NCI-H146 (cell line): ENCODE data around the gene UGT1A9.
"Not testable (repeated sequence)": the region's sequence is repeated elsewhere in the genome, so short reads cannot be mapped to it uniquely, and the experiment has no call there.

Source experiments
- DNase-seq: peaks from one replicate; lab custom pipeline; 2025; lab: John Stamatoyannopoulos, UW

The UGT1A9 gene

DNA sequence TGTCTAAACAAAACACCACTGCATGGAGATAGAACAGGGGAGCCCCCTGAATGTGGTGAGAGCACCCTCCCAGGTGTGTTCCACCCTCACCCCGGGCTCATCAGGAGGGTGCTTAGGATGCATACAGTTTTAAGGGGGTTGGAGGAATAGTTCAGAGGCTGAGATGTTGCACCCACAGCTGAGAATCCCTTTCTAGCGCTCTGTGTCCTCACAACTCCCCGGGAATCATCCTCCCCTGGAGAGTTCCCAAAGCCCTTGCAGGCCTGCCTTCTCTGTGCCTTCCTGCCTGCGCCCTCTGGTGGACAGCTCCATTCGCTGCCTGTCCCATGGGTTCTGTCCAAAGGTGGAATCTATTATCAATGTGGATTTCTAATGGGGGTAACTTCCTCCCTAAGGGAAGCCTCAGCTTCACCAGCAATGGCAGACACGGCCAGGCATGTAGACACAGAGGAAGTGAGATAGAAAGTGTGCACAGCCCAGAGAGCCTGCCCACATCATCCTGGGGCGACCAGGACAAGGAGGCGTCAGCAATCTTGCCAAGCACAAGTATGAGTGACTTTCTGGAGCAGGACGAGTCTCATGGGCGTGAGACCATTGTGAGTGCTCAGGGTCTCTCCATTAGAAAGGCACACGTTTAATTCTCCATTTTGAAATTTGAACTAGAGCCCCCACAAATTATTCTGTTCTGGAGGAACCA, 39.8 kb downstream of the UGT1A9 start:
- DNase-seq, result peak; percentile 31

DNA sequence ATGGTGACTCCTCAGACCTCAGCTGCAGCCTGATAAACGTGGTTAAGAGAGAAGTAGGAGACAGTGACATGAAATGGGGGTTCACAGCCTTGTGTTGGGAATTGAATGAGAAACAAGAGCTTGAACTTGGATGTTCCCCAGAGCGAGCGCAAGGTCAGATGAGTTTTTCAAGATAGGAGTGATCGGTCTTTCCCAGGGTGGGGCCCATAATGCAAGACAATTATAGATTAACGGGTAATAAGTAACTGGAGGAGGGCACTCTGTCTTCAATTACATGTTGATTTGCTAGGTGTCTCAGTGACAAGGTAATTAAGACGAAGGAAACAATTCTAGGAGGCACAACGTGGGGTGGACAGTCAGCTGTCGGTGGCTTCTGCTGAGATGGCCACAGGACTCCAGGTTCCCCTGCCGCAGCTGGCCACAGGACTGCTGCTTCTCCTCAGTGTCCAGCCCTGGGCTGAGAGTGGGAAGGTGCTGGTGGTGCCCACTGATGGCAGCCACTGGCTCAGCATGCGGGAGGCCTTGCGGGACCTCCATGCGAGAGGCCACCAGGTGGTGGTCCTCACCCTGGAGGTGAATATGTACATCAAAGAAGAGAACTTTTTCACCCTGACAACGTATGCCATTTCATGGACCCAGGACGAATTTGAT, 41.0 kb downstream of the UGT1A9 start, which contains the start of gene UGT1A5:
TSS of gene UGT1A5 (plus strand) at position 297 of the 651 bp plus-strand sequence. CDS start at position 382, 85 bp downstream.
- no peak for DNase-seq

DNA sequence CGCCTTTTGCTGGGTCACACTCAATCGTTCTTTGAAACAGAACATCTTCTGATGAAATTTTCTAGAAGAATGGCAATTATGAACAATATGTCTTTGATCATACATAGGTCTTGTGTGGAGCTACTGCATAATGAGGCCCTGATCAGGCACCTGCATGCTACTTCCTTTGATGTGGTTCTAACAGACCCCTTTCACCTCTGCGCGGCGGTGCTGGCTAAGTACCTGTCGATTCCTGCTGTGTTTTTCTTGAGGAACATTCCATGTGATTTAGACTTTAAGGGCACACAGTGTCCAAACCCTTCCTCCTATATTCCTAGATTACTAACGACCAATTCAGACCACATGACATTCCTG, 41.5 kb downstream of the UGT1A9 start:
- DNase-seq, result no peak

DNA sequence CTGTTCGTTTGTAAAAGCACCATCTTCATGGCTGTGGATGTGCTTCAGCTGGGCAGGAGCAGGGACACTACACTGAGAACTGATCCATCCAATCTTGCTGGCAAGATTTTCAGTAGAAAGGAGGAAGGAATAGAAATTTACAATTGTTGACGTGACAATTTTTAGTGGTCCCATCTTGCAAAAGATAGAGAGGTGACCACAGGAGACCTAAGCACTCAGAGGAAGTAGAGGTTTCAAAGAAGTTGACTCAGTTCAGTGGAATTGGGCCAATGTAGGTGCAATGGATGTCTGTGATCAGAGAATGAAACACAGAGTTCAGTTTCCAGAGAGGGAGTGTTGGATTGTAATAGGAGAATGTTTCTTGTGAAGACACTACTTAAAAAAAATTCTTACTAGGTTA, 42.4 kb downstream of the UGT1A9 start:
- DNase-seq, result no peak

DNA sequence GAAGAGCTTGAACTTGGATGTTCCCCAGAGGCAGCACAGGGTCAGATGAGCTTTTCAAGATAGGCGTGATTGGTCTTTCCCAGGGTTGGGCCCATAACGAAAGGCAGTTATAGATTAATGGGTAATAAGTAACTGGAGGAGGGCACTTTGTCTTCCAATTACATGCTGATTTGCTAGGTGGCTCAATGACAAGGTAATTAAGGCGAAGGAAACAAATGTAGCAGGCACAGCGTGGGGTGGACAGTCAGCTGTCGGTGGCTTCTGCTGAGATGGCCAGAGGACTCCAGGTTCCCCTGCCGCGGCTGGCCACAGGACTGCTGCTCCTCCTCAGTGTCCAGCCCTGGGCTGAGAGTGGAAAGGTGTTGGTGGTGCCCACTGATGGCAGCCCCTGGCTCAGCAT, 46.9 kb downstream of the UGT1A9 start, which contains the start of gene UGT1A4:
TSS of gene UGT1A4 (plus strand) at position 185 of the 400 bp plus-strand sequence. CDS start at position 270, 85 bp downstream.
- no peak for DNase-seq

DNA sequence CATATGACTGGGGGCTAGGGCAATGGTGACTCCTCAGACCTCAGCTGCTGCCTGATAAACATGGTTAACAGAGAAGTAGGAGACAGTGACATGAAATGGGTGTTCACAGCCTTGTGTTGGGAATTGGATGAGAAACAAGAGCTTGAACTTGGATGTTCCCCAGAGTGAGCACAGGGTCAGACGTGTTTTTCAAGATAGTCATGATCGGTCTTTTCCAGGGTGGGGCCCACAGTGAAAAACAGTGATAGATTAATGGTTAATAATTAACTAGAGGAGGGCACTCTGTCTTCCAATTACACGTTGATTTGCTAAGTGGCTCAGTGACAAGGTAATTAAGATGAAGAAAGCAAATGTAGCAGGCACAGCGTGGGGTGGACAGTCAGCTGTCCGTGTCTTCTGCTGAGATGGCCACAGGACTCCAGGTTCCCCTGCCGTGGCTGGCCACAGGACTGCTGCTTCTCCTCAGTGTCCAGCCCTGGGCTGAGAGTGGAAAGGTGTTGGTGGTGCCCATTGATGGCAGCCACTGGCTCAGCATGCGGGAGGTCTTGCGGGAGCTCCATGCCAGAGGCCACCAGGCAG, 57.1 kb downstream of the UGT1A9 start, which contains the start of gene UGT1A3:
TSS of gene UGT1A3 (plus strand) at position 320 of the 579 bp plus-strand sequence. CDS start at position 405, 85 bp downstream.
- DNase-seq, result no peak

DNA sequence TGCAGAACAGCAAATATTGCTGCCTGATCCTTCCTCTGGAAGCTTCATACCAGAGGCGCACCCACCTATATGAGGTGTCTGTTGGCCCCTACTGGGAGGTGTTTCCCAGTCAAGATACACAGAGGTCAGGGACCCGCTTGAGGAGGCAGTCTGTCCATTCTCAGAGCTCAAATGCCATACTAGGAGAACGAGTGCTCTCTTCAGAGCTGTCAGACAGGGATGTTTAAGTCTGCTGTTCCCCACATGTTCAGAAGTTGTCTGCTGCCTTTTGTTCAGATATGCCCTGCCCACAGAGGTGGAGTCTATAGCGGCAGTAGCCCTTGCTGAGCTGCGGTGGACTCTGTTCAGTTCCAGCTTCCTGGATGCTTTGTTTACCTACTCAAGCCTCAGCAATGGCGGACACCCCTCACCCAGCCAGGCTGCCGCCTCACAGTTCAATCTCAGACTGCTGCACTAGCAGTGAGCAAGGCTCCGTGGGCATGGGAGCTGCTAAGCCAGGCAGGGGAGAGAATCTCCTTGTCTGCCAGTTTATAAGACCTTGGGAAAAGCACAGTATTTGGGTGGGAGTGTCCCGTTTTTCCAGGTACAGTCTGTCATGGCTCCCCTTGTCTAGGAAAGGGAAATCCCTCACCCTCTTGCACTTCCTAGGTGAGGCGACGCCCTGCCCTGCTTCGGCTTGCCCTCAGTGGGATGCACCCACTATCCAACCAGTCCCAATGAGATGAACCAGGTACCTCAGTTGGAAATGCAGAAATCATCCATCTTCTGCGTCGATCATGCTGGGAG, 65.4 kb downstream of the UGT1A9 start:
- not testable (repeated sequence) for DNase-seq

DNA sequence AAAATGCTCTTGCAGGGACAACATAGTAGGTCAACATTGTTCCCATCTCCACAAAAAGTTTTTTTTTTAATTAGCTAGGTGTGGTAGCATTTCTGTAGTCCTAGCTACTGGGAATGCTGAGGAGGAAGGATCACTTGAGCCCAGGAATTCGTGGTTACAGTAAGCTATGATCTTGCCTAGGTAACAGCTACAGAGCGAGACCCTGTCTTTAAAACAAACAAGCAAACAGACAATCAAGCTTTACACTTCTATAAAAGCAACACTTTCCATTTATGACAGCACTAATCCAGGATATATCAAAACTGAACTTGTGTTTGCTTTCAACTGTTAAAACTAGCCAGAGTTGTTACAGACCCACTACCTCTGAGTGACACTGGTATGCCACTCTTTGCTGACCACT, 69.2 kb downstream of the UGT1A9 start:
- no peak for DNase-seq

DNA sequence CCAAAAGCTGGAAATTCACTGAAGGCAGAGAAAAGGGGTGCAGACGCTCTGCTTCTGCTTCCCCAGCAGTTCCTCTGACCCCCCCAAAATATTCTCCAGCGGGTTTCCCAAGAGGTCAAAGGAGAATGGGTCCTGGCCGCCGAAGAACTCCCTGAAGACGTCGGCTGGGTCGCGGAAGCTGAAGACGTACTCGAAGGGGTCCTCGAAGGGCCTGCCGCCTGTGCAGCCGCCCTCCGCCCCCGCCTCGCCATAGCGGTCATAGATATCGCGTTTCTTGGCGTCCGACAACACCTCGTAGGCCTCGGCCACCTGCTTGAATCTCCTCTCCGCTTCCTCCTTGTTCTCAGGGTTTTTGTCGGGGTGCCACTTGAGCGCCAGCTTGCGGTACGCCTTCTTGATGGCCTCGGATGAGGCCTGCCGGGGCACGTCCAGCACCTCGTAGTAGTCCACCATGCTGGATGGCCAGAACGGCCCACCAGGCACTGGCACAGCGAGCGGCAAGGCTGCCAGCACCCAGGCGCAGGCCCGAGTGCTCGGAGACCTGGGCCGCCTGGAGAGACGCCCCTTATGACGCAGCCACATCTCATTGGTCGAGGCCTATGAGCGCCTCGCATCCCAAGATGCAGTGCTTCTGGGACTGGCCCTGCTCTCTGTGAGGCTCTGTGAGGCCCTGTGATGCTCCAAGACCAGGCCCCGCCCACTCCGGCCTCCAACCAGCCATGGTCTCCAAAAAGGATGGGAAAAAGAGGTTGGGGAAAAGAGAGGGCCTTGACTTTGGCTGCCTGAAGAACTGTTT, 72.0 kb downstream of the UGT1A9 start:
- DNase-seq, result no peak

DNA sequence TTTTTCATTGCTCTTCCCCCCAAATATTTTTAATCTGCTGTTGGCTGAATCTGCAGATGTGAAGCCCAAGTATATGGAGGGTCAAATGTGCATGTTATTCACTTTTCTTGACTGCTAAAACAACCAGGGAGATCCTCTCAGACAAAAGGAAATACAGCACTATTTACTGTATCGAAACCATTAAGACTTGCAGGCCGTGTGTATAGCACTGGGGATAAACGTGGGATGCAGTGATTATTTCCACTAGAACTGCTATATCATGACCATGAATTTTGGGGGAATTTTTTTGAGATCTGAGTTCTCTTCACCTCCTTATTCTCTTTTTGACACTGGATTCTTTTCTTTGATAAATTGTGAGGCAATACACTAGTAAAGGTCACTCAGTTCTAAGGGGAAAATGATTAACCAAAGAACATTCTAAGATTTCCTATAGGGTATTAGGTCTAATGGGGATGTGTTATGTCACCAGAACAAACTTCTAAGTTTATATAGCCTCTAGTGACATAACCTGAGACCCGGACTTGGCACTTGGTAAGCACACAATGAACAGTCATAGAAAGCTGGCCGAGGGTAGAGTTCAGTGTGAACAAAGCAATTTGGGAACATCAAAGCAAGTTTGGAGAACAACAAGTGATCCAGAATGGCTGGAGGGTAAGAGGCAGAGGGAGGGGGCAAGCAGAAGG, 73.5 kb downstream of the UGT1A9 start:
- DNase-seq, result no peak

DNA sequence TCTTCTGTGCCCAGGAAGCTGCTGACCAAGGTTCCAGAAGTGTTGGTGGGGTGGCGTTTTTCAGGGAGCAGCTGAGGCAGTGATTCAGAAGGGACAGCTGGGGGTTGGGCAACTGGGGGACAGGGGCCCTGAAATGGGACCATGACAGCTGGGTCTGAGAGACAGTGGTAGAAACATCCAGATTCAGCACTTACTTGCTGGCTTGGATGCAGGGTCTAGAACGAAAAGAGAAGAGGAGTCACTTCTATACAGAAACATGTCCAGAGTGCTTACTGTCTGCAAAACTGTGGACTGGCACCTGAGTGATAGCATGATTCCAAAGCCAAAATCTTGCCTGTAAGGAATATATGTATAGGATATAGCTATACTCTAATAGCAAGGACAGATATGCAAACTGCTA, 74.1 kb downstream of the UGT1A9 start:
- not testable (repeated sequence) for DNase-seq

DNA sequence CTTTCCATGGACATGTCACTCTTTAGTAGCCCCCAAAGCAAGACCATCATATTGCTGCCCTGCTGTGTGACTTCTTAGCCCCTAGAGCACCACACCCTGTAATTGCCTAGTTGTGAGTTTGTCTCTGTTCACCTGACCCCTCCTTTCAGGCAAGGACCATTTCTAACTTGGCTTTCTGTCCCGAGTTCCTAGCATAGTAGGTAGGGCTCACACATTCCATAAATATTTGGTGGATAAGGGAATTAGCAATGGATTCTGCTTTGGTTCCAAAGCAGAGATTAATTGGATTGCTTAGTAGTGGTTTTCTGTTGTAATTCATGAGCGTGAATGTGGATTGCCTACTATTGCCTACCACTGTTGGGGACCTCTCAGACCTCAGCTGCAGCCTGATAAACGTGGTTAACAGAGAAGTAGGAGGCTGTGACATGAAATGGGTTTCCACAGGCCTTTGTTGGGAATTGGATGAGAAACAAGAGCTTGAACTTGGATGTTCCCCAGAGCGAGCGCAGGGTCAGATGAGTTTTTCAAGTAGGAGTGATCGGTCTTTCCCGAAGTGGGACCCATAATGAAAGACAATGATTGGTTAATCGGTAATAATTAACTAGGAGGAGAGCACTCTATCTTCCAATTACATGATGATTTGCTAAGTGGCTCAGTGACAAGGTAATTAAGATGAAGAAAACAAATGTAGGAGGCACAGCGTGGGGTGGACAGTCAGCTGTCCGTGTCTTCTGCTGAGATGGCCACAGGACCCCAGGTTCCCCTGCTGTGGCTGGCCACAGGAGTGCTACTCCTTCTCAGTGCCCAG, 75.0 kb downstream of the UGT1A9 start:
- DNase-seq, result no peak

DNA sequence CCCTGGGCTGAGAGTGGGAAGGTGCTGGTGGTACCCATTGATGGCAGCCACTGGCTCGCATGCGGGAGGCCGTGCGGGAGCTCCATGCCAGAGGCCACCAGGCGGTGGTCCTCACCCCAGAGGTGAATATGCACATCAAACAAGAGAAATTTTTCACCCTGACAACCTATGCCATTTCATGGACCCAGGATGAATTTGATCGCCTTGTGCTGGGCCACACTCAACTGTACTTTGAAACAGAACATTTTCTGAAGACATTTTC, 75.5 kb downstream of the UGT1A9 start:
- no peak for DNase-seq

DNA sequence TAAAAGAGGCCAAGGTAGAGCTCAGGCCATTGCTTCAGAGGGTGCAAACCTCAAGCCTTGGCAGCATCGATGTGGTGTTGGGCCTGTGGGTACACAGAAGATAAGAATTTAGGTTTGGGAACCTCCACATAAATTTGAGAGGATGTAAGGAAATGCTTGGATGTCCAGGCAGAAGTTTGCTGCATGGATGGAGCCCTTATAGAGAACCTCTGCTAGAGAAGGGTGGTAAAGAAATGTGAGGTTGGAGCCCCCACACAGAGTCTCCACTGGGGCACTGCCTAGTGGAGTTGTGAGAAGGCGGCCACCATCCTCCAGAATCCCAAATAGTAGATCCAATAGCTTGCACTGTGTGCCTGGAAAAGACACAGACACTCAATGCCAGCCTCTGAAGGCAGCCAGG, 79.0 kb downstream of the UGT1A9 start:
- not testable (repeated sequence) for DNase-seq

DNA sequence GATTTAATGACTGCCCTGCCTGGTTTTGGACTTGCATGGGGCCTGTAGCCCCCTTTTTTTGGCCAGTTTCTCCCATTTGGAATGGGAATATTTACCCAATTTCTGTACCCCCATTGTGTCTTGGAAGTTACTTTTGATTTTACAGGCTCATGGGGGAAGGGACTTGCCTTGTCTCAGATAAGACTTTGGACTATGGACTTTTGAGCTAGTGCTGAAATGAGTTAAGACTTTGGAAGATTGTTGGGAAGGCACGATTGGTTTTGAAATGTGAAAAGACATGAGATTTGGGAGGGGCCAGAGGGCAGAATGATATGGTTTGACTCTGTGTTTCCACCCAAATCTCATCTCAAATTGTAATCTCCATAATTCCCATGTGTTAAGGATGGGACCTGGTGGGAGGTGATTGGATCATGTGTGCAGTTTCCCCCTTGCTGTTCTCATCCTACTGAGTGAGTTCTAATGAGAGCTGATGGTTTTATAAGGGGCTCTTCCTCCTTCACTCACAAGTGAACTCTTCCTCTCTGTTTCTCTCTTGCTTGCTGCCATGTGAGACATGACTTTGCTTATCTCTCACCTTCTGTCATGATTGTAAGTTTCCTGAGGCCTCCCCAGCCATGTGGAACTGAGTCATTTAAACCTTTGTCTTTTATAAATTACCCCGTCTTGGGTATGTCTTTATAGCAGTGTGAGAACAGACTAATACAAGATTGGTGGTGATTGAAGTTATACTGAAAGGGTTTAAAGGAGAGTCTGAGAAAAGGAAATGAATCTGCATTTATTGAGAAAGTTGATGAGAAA, 79.7 kb downstream of the UGT1A9 start:
- DNase-seq, result not testable (repeated sequence)

DNA sequence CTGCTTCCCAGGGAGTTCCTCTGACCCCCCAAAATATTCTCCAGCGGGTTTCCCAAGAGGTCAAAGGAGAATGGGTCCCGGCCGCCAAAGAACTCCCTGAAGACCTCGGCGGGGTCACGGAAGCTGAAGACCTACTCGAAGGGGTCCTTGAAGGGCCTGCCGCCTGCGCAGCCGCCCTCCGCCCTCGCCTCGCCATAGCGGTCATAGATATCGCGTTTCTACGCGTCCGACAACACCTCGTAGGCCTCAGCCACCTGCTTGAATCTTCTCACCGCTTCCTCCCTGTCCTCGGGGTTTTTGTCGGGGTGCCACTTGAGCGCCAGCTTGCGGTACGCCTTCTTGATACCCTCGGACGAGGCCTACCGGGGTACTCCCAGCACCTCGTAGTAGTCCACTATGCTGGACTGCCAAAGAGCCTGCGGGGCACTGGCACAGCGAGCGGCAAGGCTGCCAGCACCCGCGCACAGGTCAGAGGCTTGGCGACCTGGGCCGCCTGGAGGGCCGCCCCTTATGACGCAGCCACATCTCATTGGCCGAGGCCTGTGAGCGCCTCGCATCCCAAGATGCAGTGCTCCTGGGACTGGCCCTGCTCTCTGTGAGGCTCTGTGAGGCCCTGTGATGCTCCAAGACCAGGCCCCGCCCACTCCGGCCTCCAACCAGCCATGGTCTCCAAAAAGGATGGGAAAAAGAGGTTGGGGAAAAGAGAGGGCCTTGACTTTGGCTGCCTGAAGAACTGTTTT, 83.3 kb downstream of the UGT1A9 start:
- no peak for DNase-seq

DNA sequence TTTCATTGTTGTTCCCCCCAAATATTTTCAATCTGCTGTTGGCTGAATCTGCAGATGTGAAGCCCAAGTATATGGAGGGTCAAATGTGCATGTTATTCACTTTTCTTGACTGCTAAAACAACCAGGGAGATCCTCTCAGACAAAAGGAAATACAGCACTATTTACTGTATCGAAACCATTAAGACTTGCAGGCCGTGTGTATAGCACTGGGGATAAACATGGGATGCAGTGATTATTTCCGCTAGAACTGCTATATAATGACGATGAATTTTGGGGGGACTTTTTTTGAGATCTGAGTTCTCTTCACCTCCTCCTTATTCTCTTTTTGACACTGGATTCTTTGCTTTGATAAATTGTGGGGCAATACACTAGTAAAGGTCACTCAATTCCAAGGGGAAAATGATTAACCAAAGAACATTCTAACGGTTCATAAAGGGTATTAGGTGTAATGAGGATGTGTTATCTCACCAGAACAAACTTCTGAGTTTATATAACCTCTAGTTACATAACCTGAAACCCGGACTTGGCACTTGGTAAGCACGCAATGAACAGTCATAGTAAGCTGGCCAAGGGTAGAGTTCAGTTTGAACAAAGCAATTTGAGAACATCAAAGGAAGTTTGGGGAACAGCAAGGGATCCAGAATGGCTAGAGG, 84.9 kb downstream of the UGT1A9 start:
- DNase-seq, result no peak

DNA sequence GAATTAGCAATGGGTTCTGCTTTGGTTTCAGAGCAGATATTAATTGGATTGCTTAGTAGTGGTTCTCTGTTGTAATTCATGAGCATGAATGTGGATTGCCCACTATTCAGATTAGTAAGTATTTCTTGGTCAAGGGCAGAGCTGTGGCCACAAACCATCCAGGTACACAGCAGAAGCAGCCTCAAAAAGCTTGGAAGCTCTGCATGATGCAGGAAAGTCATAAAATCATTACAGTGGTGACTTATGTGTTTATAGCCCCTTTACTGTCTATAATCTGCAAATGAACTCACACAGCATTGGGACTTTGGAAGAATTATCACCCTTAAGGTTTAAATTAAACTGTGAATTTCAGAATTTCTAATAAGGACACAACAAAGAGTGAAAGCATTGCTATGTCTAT, 86.4 kb downstream of the UGT1A9 start:
- no peak for DNase-seq
